GM12872 (cell line): ENCODE results near the gene AQP5.
A peak's percentile ranks its signal among the peaks of the same experiment; 100 is the strongest.

Source experiments
- TF ChIP-seq, protein P1 (sequence below): IDR thresholded peaks from 3 replicates; pipeline ENCODE4 v1.5.1; 2011; ENCODE audit warnings: low read depth, mild to moderate bottlenecking, low read length, moderate library complexity; ENCODE audit not compliant: insufficient read depth

Gene AQP5

DNA sequence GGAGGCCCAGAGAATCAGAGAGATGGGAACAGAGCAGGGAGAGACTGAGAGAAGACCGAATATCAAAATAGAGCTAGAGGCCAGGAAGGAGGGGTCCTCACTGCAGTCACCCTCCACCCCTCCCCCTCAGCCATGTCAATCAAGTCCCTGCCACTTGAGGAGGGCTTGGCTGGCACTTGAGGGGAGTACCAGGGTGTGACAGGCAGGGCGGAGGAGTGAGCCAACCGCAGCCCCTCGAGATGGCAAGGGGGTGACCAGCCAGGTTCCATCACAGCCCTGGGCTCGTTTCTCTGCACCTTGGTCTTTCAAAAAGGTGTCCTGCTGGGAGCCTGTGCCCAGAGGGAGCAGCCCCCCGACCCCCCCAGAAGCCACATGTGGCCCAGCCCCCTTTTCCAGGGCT lies 4.2 kb downstream of the AQP5 start:
- TF ChIP-seq, protein P1, sequence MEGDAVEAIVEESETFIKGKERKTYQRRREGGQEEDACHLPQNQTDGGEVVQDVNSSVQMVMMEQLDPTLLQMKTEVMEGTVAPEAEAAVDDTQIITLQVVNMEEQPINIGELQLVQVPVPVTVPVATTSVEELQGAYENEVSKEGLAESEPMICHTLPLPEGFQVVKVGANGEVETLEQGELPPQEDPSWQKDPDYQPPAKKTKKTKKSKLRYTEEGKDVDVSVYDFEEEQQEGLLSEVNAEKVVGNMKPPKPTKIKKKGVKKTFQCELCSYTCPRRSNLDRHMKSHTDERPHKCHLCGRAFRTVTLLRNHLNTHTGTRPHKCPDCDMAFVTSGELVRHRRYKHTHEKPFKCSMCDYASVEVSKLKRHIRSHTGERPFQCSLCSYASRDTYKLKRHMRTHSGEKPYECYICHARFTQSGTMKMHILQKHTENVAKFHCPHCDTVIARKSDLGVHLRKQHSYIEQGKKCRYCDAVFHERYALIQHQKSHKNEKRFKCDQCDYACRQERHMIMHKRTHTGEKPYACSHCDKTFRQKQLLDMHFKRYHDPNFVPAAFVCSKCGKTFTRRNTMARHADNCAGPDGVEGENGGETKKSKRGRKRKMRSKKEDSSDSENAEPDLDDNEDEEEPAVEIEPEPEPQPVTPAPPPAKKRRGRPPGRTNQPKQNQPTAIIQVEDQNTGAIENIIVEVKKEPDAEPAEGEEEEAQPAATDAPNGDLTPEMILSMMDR: no peak

DNA sequence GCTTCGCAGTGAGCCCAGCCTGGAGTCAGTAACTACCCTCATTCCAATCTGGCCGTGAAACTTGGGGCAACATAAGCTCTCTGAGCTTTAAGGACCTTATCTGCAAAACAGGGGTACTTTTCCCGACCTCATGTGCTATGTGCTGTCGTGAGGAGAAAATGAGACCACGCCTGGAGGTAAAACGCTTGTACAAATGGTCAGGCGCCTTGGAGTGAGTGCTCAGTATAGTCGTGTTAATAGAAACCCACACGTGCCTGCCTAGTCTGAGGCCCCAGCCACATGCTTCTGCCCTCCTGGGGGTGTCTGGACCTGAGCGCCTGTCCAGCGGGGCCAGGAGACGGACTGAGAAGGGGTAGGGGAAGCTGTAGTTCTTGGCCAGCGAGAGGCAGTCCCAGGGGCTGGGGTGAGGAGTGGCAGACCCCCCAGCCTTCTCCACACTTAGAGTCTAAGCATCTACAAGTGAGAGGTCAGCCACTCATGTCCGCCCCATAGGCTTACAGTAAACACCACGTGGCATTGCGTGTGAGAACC lies 4.9 kb downstream of the AQP5 start:
- TF ChIP-seq, protein P1: no peak

DNA sequence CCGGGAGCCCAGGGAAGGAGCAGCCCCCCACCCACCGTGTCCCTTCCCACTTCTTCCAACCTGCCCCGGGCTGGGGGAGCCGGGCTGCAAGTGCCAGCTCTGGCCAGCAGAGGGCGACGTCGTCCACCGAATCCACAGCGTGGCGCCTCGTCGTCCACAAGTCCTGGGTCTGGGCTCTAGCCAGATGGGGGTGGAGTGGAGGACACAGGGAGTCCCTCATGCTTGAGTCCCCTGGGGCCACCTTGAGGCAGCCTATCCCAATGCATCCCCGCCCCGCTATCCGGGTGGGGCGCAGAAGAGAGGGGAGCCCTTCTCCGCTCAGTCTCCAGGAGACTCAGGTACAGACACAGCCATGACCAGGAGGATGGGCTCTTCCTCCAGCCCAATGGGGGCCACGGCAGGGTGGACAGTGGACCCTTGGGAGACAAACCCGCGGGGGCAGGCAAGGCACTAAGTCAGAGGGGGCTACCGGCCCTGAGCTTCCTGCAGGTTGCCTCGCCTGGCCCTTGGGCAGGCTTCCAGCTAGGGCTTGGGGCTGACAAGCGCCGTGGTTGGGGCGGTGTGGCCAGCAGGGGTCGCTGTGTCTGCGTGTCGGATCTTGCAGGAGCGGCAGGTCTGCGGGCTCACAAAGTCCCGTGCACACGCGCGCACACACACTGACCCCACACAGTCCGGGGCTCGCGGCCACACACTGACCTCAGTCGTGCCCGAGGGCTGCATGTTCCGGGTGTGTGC lies 5.5 kb downstream of the AQP5 start:
- TF ChIP-seq, protein P1: peak; percentile 90

DNA sequence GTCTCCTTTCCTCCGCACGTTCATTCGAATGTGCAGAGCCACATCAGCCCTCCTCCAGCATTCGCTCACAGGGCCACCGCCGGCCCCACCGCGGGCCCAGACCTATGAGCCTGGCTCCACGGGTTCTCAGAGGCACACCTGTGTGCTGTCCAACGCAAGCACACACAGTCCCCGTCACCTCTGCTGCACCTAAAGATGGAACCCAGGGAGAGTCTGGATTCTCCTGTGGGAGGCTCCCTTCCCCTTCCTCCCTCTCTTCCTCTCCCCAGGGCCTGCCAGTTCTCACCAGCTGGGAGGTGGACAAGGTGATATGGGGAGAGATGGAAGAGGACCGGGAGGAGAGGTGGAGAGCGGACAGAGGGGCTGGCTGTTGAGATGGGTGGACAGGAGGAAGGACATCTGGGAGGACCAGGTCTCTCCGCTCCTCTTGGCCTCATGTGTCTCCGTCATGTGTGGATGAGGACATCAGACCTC lies 6.1 kb downstream of the AQP5 start:
- TF ChIP-seq, protein P1: no peak

DNA sequence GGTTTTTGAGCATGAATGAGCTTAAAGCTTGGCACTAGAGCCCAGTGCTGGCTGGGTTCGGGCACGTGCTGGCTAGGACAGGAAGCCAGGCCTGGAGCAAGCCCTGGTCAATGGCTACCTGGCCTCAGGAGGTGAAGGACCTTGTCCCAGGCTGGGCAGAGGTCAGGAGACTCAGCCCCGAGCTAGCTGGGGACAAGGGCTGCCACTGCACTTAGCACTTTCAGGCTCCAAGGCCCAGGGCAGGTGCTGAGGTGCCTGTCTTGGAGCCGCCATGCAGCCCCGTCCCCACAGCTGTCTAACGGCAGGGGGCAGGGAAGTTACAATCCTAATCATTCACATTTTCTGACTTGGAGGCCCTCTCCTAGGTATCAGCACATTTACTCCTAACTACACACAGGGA lies 6.8 kb downstream of the AQP5 start:
- TF ChIP-seq, protein P1: no peak

DNA sequence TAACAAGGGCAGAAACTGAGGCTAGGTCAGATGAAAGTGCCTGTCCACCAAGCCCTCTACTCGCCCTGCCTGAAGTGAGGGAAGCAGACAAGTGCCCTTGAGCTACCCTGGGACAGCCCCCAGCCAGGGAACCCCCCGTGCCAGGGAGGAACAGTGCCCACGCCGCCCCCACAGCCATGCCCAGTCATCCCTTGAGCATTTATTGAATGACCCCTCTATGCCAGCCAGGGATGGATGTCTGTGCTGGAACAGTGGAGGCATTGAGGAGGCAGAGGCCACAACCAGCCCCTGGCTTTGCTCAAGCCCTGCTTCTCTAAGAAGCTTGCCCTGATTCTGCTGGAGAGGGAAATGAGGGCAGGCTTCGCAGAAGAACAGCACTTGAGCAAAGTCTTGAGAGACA lies 7.4 kb downstream of the AQP5 start:
- TF ChIP-seq, protein P1: no peak

DNA sequence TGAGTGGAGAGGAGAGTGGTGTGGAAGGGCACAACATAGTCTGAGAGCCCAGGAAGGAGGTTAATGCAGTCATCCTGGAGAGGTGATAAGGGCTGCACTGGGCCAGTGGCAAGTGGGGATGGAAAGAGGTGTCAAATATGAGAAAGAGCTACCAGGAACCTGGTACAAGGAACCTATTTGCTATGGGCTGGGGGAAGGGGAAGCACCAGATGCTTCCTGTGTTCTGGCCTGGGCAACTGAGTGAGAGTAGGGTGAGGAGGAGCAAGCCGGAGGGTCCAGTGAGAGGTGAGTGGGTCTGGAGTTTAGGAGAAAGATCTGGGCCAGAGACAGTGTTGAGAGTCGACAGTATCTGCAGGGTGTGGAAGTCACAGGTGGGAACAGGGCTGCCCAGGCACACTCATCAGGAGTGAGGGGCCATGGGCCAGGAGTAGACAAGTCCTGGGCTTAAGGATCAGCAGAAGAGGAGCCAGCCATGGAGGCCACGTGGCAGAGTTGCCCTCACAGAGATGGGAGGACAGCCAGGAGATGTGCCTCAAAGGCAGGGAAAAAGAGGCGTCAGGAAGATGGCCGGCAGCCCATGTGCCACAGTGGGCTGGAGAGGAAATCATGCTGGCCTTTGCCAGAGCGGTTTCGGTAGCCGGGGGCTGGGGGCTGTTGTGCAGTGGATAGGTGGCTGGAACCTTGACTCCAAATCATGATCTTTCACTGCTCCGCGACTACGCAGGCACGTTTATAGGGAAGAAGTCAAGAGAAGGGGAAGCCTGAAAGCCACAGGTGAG lies 8.2 kb downstream of the AQP5 start:
- TF ChIP-seq, protein P1: no peak
